GM23338 (cell line): ENCODE measurements around the gene DMAC1. TPM values are rescaled to one million over a fixed set of nuclear protein-coding genes. Genes with fewer than 3 reads are reported as not detected.

Source experiments
- ATAC-seq: fragments of 200-7000 bp; cut with Tn5 transposase; 3 replicates; pipeline ENCODE4 v1.9.1; 2020
- DNase-seq: peaks from one replicate; pipeline ENCODE4 v3.0.0-alpha.2; 2015; ENCODE audit warnings: low spot score
- H2AFZ ChIP-seq: fragments of 200-600 bp; sonication (generic); 2 replicates; pipeline ENCODE4 v1.8.0; 2016; ENCODE audit warnings: antibody characterized with exemption, mild to moderate bottlenecking, moderate library complexity
- H3F3A ChIP-seq: fragments of 200-600 bp; sonication (generic); replicated peaks from 2 replicates; pipeline ENCODE4 v1.8.0; 2017; ENCODE audit warnings: antibody characterized with exemption, mixed run types, low read depth
- H3K27ac ChIP-seq: fragments of 200-600 bp; sonication (generic); 2 replicates; pipeline ENCODE4 v1.6.1; 2016; ENCODE audit warnings: low read depth
- H3K27me3 ChIP-seq: fragments of 200-600 bp; sonication (generic); 2 replicates; pipeline ENCODE4 v1.8.0; 2016; ENCODE audit warnings: mild to moderate bottlenecking, mixed run types, moderate library complexity; ENCODE audit not compliant: insufficient read depth
- H3K36me3 ChIP-seq: fragments of 200-600 bp; sonication (generic); 2 replicates; pipeline ENCODE4 v1.8.0; 2016; ENCODE audit warnings: mild to moderate bottlenecking; ENCODE audit not compliant: insufficient read depth
- H3K4me1 ChIP-seq: fragments of 200-600 bp; sonication (generic); 2 replicates; pipeline ENCODE4 v1.8.0; 2016; ENCODE audit warnings: mild to moderate bottlenecking, moderate library complexity; ENCODE audit not compliant: insufficient read depth
- H3K4me2 ChIP-seq: fragments of 200-600 bp; sonication (generic); 2 replicates; pipeline ENCODE4 v1.7.1; 2017; ENCODE audit warnings: mixed run types
- H3K4me3 ChIP-seq: fragments of 200-600 bp; sonication (generic); 2 replicates; pipeline ENCODE4 v1.6.1; 2016; ENCODE audit warnings: mixed run types
- H3K79me2 ChIP-seq: fragments of 200-600 bp; sonication (generic); replicated peaks from 2 replicates; pipeline ENCODE4 v1.8.0; 2017; ENCODE audit warnings: mild to moderate bottlenecking; ENCODE audit not compliant: insufficient read depth
- H3K9me2 ChIP-seq: fragments of 200-600 bp; sonication (generic); 2 replicates; pipeline ENCODE4 v1.8.0; 2017; ENCODE audit not compliant: insufficient read depth
- H4K20me1 ChIP-seq: fragments of 200-600 bp; sonication (generic); replicated peaks from 2 replicates; pipeline ENCODE4 v1.8.0; 2017; ENCODE audit warnings: mild to moderate bottlenecking; ENCODE audit not compliant: insufficient read depth
- H3K27ac Mint-ChIP-seq: 2 replicates; pipeline ENCODE4 v1.8.0; 2020; ENCODE audit warnings: inconsistent platforms, mild to moderate bottlenecking, moderate library complexity, mixed read lengths
- H3K27me3 Mint-ChIP-seq: 3 replicates; pipeline ENCODE4 v1.8.0; 2022; ENCODE audit warnings: low read depth, mild to moderate bottlenecking, moderate library complexity, mixed read lengths, inconsistent platforms; ENCODE audit not compliant: insufficient read depth, poor library complexity
- H3K36me3 Mint-ChIP-seq: 3 replicates; pipeline ENCODE4 v1.8.0; 2021; ENCODE audit warnings: low read depth, mild to moderate bottlenecking, inconsistent platforms, moderate library complexity, mixed read lengths
- H3K4me1 Mint-ChIP-seq: 3 replicates; pipeline ENCODE4 v1.8.0; 2020; ENCODE audit warnings: mild to moderate bottlenecking, inconsistent platforms, mixed read lengths
- H3K4me3 Mint-ChIP-seq: 3 replicates; pipeline ENCODE4 v1.8.0; 2021; ENCODE audit warnings: moderate library complexity, mild to moderate bottlenecking, inconsistent platforms, mixed read lengths
- H3K9me3 Mint-ChIP-seq: 3 replicates; pipeline ENCODE4 v1.8.0; 2020; ENCODE audit warnings: moderate library complexity, mild to moderate bottlenecking, inconsistent platforms, mixed read lengths
- CREB1 ChIP-seq: fragments of 250-450 bp; sonication (Bioruptor Pico); IDR thresholded peaks from 2 replicates; pipeline ENCODE4 v1.5.0; 2020; ENCODE audit warnings: low read depth, mild to moderate bottlenecking, moderate library complexity
- CTCF ChIP-seq, 2 experiments: fragments of 200-600 bp in 1 of 2; sonication (generic) in 1 of 2; conservative IDR thresholded peaks; 2 replicates each; pipeline versions ENCODE4 v1.5.1 to v1.6.1; 2016 to 2017; ENCODE audit warnings: antibody characterized with exemption in 2 of 2, low read depth in 2 of 2, mild to moderate bottlenecking in 2 of 2, moderate library complexity in 1 of 2
- ETS1 ChIP-seq: IDR thresholded peaks from 2 replicates; pipeline ENCODE4 v1.6.1; 2016; ENCODE audit warnings: antibody characterized with exemption
- EZH2phosphoT487 ChIP-seq: fragments of 200-600 bp; sonication (generic); IDR thresholded peaks from one replicate; pipeline ENCODE4 v1.8.1; 2018; ENCODE audit warnings: antibody characterized with exemption; ENCODE audit not compliant: unreplicated experiment
- JUNB ChIP-seq: IDR thresholded peaks from one replicate; pipeline ENCODE4 v1.6.1; 2016; ENCODE audit warnings: antibody characterized with exemption; ENCODE audit not compliant: unreplicated experiment
- REST ChIP-seq: IDR thresholded peaks from one replicate; pipeline ENCODE4 v1.6.1; 2018; ENCODE audit warnings: antibody characterized with exemption; ENCODE audit not compliant: unreplicated experiment
- STAT1 ChIP-seq: IDR thresholded peaks from one replicate; pipeline ENCODE4 v1.6.1; 2016; ENCODE audit warnings: antibody characterized with exemption; ENCODE audit not compliant: unreplicated experiment
- ZNF114 ChIP-seq: fragments of 250-450 bp; sonication (Bioruptor Pico); IDR thresholded peaks from 2 replicates; pipeline ENCODE4 v1.5.0; 2020; ENCODE audit warnings: mild to moderate bottlenecking, moderate library complexity
- ZNF331 ChIP-seq: fragments of 250-450 bp; sonication (Bioruptor Pico); IDR thresholded peaks from 2 replicates; pipeline ENCODE4 v1.5.0; 2020; ENCODE audit warnings: low read depth, mild to moderate bottlenecking, moderate library complexity
- ZNF462 ChIP-seq: fragments of 250-450 bp; sonication (Bioruptor Pico); IDR thresholded peaks from 2 replicates; pipeline ENCODE4 v1.5.0; 2020; ENCODE audit warnings: mild to moderate bottlenecking, moderate library complexity
- polyA plus RNA-seq: library from polyadenylated mRNA; unstranded; fragments of >200 nt; fragmentation: Nextera tagmentation; extraction: Ambion mirVana; gene quantifications from 2 replicates; pipeline ENCODE4 v1.2.1, GENCODE V29; 2016
- total RNA-seq: library from RNA; depleted of rRNA; stranded (reverse); fragments of >200 nt; shearing (Covaris generic); gene quantifications from 2 replicates; pipeline ENCODE4 v1.2.3, GENCODE V29; 2014

Gene DMAC1
- total and polyA plus RNA-seq, 2 experiments from 2014 or later: 24.6 to 116 TPM

- TF ChIP-seq ZNF462 (CRISPR knock-in tag) (no peak), ETS1 (no peak)
These were observed 5.4 kb downstream of the DMAC1 start (continued) for GRCh38 chr9:7794196-7794595.

- no peaks in the 10 kb centered on the region for H3K4me1 Mint-ChIP-seq
- H3K27ac Mint-ChIP-seq: no peak overlapping the region
- H3K36me3 Mint-ChIP-seq: peaks cover 50% of the 10 kb centered on the region
- Histone ChIP-seq H3K4me1 (no peaks in the 10 kb centered on the region), H3K27me3 (no peaks in the 10 kb centered on the region), H3K27ac (no peak overlapping the region), H3F3A (no peaks in the 10 kb centered on the region), H3K9me2 (no peaks in the 10 kb centered on the region), H4K20me1 (no peaks in the 10 kb centered on the region; the same call in 1 of the 2 replicates), H2AFZ (no peak overlapping the region), H3K79me2 (no peaks in the 10 kb centered on the region), H3K4me2 (no peak overlapping the region), H3K4me3 (no peak overlapping the region), H3K36me3 (peaks cover 9% of the 10 kb centered on the region)
- DNase-seq (no peak), ATAC-seq (no peak)
- H3K9me3 Mint-ChIP-seq: no peaks in the 10 kb centered on the region
- H3K4me3 Mint-ChIP-seq: no peak overlapping the region
- peaks cover 5% of the 10 kb centered on the region for H3K27me3 Mint-ChIP-seq
- TF ChIP-seq CREB1 (CRISPR knock-in tag) (no peak), CTCF (conservative IDR thresholded peaks at IDR 0.05; ENCODE audit: low read depth in 2 of 2) (no peak), ZNF331 (no peak), REST (no peak), JUNB (no peak), ETS1 (no peak), STAT1 (no peak), EZH2phosphoT487 (no peak), ZNF114 (CRISPR knock-in tag) (no peak)
These were observed 8.2 kb downstream of the DMAC1 start for GRCh38 chr9:7791394-7791793.
